Hepatocyte (in vitro differentiated cells): ENCODE data around the gene FADS3. TPM values are rescaled to one million over a fixed set of nuclear protein-coding genes. Genes with fewer than 3 reads are reported as not detected.

Source experiments
- DNase-seq: peaks from one replicate; pipeline ENCODE4 v3.0.0-alpha.2; 2016; ENCODE audit warnings: low spot score
- H2AFZ ChIP-seq: fragments of 200-600 bp; sonication (generic); 2 replicates; pipeline ENCODE4 v1.6.0; 2016; ENCODE audit warnings: antibody characterized with exemption, mild to moderate bottlenecking
- H3K27ac ChIP-seq: fragments of 200-600 bp; sonication (generic); 2 replicates; pipeline ENCODE4 v1.5.1; 2016; ENCODE audit warnings: mild to moderate bottlenecking
- H3K27me3 ChIP-seq: fragments of 200-600 bp; sonication (generic); 2 replicates; pipeline ENCODE4 v1.6.1; 2016
- H3K36me3 ChIP-seq: fragments of 200-600 bp; sonication (generic); replicated peaks from 2 replicates; pipeline ENCODE4 v1.5.1; 2016; ENCODE audit warnings: low read depth; ENCODE audit not compliant: insufficient read depth
- H3K4me1 ChIP-seq: fragments of 200-600 bp; sonication (generic); 2 replicates; pipeline ENCODE4 v1.5.1; 2016; ENCODE audit warnings: mild to moderate bottlenecking, moderate library complexity; ENCODE audit not compliant: insufficient read depth
- H3K4me2 ChIP-seq: fragments of 200-600 bp; sonication (generic); 2 replicates; pipeline ENCODE4 v1.6.0; 2016
- H3K4me3 ChIP-seq: fragments of 200-600 bp; sonication (generic); 2 replicates; pipeline ENCODE4 v1.5.1; 2016; ENCODE audit warnings: mild to moderate bottlenecking
- H3K79me2 ChIP-seq: fragments of 200-600 bp; sonication (generic); 2 replicates; pipeline ENCODE4 v1.6.0; 2017; ENCODE audit warnings: mild to moderate bottlenecking
- H3K9me2 ChIP-seq: fragments of 200-600 bp; sonication (generic); replicated peaks from 2 replicates; pipeline ENCODE4 v1.6.0; 2017; ENCODE audit warnings: mild to moderate bottlenecking; ENCODE audit not compliant: insufficient read depth
- H3K9me3 ChIP-seq: fragments of 200-600 bp; sonication (generic); 2 replicates; pipeline ENCODE4 v1.5.1; 2016; ENCODE audit warnings: low read depth, mild to moderate bottlenecking
- H4K20me1 ChIP-seq: fragments of 200-600 bp; sonication (generic); 2 replicates; pipeline ENCODE4 v1.6.0; 2016; ENCODE audit warnings: mild to moderate bottlenecking; ENCODE audit not compliant: insufficient read depth, poor library complexity, severe bottlenecking
- CTCF ChIP-seq: fragments of 200-600 bp; sonication (generic); IDR thresholded peaks from 2 replicates; pipeline ENCODE4 v1.5.1; 2016; ENCODE audit warnings: antibody characterized with exemption, mild to moderate bottlenecking; ENCODE audit not compliant: poor library complexity
- EZH2 ChIP-seq: fragments of 200-600 bp; sonication (generic); IDR thresholded peaks from 2 replicates; pipeline ENCODE4 v1.6.1; 2016; ENCODE audit warnings: antibody characterized with exemption, mild to moderate bottlenecking, borderline replicate concordance
- EZH2phosphoT487 ChIP-seq: fragments of 200-600 bp; sonication (generic); IDR thresholded peaks from one replicate; pipeline ENCODE4 v1.6.1; 2018; ENCODE audit warnings: antibody characterized with exemption, mild to moderate bottlenecking, low read depth, moderate library complexity; ENCODE audit not compliant: unreplicated experiment, severe bottlenecking
- WGBS: methylation state at CpG from one replicate; pipeline ENCODE4 v1.1.6; 2016; ENCODE audit warnings: low lambda C conversion rate; ENCODE audit errors: missing lambda C conversion rate; 5-methylcytosine and 5-hydroxymethylcytosine counted together
- polyA plus RNA-seq: library from polyadenylated mRNA; unstranded; fragments of >200 nt; fragmentation: Nextera tagmentation; extraction: Ambion mirVana; gene quantifications from 2 replicates; pipeline ENCODE4 v1.2.1, GENCODE V29; 2016
- total RNA-seq: library from RNA; depleted of rRNA; stranded (reverse); fragments of >200 nt; gene quantifications from 2 replicates; pipeline ENCODE4 v1.2.3, GENCODE V29; 2014

Gene FADS3
- total and polyA plus RNA-seq, 2 experiments from 2014 or later = 19.4 to 37.0 TPM

GRCh38 chr11:61903845-61904244 is 12.5 kb upstream of the FADS3 start:
- Histone ChIP-seq H3K4me1 (peaks cover 8% of the 10 kb centered on the region), H4K20me1 (no peaks in the 10 kb centered on the region), H3K79me2 (no peaks in the 10 kb centered on the region), H2AFZ (no peak overlapping the region), H3K27me3 (no peaks in the 10 kb centered on the region), H3K4me3 (no peak overlapping the region), H3K36me3 (no peaks in the 10 kb centered on the region), H3K9me3 (no peaks in the 10 kb centered on the region), H3K9me2 (no peaks in the 10 kb centered on the region), H3K27ac (no peak overlapping the region), H3K4me2 (no peak overlapping the region)
- DNase-seq = no peak
- WGBS = 89% methylated on average over 3 of the region's 3 CpGs
- no peak for TF ChIP-seq CTCF
- no peak for TF ChIP-seq EZH2
- TF ChIP-seq EZH2phosphoT487 = no peak

GRCh38 chr11:61902313-61902712 is 11.0 kb upstream of the FADS3 start:
- 88% methylated on average over 11 of the region's 11 CpGs for WGBS
- Histone ChIP-seq H3K36me3 (no peaks in the 10 kb centered on the region), H2AFZ (no peak overlapping the region), H3K4me2 (no peak overlapping the region), H3K4me3 (no peak overlapping the region), H3K27ac (no peak overlapping the region), H3K9me3 (no peaks in the 10 kb centered on the region), H3K27me3 (no peaks in the 10 kb centered on the region), H3K79me2 (no peaks in the 10 kb centered on the region), H3K4me1 (peaks cover 4% of the 10 kb centered on the region), H4K20me1 (no peaks in the 10 kb centered on the region), H3K9me2 (no peaks in the 10 kb centered on the region)
- DNase-seq = no peak
- no peak for TF ChIP-seq EZH2phosphoT487
- TF ChIP-seq CTCF = no peak
- TF ChIP-seq EZH2 = no peak

- no peaks in the 10 kb centered on the region for H4K20me1 ChIP-seq
- 94% methylated on average over 9 of the region's 10 CpGs for WGBS
- TF ChIP-seq EZH2 (no peak), EZH2phosphoT487 (no peak), CTCF (no peak)
- no peaks in the 10 kb centered on the region for H3K27me3 ChIP-seq
- H3K9me3 ChIP-seq = no peaks in the 10 kb centered on the region
- no peaks in the 10 kb centered on the region for H3K79me2 ChIP-seq
- no peak overlapping the region for H3K4me2 ChIP-seq
- H3K36me3 ChIP-seq = no peaks in the 10 kb centered on the region
- no peak overlapping the region for H2AFZ ChIP-seq
- no peak overlapping the region for H3K27ac ChIP-seq
- H3K4me3 ChIP-seq = no peak overlapping the region
- H3K9me2 ChIP-seq = no peaks in the 10 kb centered on the region
- H3K4me1 ChIP-seq = peaks cover 4% of the 10 kb centered on the region
- no peak for DNase-seq
These were observed 10.1 kb upstream of the FADS3 start for GRCh38 chr11:61901397-61901796.

- 90% methylated on average over 11 of the region's 17 CpGs for WGBS
- Histone ChIP-seq H3K27me3 (no peaks in the 10 kb centered on the region), H3K79me2 (no peaks in the 10 kb centered on the region), H3K9me2 (no peaks in the 10 kb centered on the region), H3K4me2 (no peak overlapping the region), H3K36me3 (no peaks in the 10 kb centered on the region), H3K27ac (no peak overlapping the region), H2AFZ (no peak overlapping the region), H3K4me3 (no peak overlapping the region), H4K20me1 (no peaks in the 10 kb centered on the region), H3K4me1 (peaks cover 4% of the 10 kb centered on the region), H3K9me3 (no peaks in the 10 kb centered on the region)
- TF ChIP-seq EZH2 (no peak), CTCF (no peak), EZH2phosphoT487 (no peak)
- no peak for DNase-seq
These were observed 8.9 kb upstream of the FADS3 start for GRCh38 chr11:61900251-61900650.
